Activated effector memory CD4-positive, alpha-beta T cell treated with Interleukin-2 at 50 U/mL for 16 hours (primary cell): Measurements from ENCODE around the gene LRFN4.
"Not testable (repeated sequence)": the region's sequence is repeated elsewhere in the genome, so short reads cannot be mapped to it uniquely, and the experiment has no call there.

Experiments used
- DNase-seq: peaks from one replicate; pipeline ENCODE4 v3.0.0-alpha.2; 2020

LRFN4 gene

GRCh38 chr11:66856496-66857233 lies at the start of gene LRFN4:
LRFN4 (plus strand) TSS chr11:66857064; CDS start chr11:66857745, 681 bp downstream.
- DNase-seq, result no peak

GRCh38 chr11:66809592-66809991 lies 47.3 kb upstream of the LRFN4 start:
- no peak for DNase-seq

GRCh38 chr11:66810576-66811185 lies 46.2 kb upstream of the LRFN4 start:
- no peak for DNase-seq

- DNase-seq, result no peak
Measured at GRCh38 chr11:66814678-66815077, 42.2 kb upstream of the LRFN4 start.

GRCh38 chr11:66815646-66816045 lies 41.2 kb upstream of the LRFN4 start:
- no peak for DNase-seq

GRCh38 chr11:66818231-66818955 lies 38.5 kb upstream of the LRFN4 start:
- no peak for DNase-seq

GRCh38 chr11:66820381-66820780 lies 36.5 kb upstream of the LRFN4 start:
- DNase-seq, result no peak

GRCh38 chr11:66820901-66821300 lies 36.0 kb upstream of the LRFN4 start:
- no peak for DNase-seq

GRCh38 chr11:66823700-66824099 lies 33.2 kb upstream of the LRFN4 start:
- DNase-seq, result no peak

- not testable (repeated sequence) for DNase-seq
Measured at GRCh38 chr11:66824573-66824972, 32.3 kb upstream of the LRFN4 start.

GRCh38 chr11:66834539-66834845 lies 22.4 kb upstream of the LRFN4 start:
- no peak for DNase-seq

- DNase-seq, result no peak
Measured at GRCh38 chr11:66834943-66835342, 21.9 kb upstream of the LRFN4 start.

- no peak for DNase-seq
Measured at GRCh38 chr11:66835768-66836405, 21.0 kb upstream of the LRFN4 start.

GRCh38 chr11:66840317-66841091 lies 16.4 kb upstream of the LRFN4 start:
- no peak for DNase-seq

- no peak for DNase-seq
Measured at GRCh38 chr11:66841861-66842260, 15.0 kb upstream of the LRFN4 start.

- no peak for DNase-seq
Measured at GRCh38 chr11:66842501-66842895, 14.4 kb upstream of the LRFN4 start.

GRCh38 chr11:66842896-66843775 lies 13.7 kb upstream of the LRFN4 start, which contains the start of gene RCE1:
RCE1 (plus strand) TSS chr11:66843441; CDS start chr11:66843456, 15 bp downstream.
- peak; percentile 89 for DNase-seq

- no peak for DNase-seq
Measured at GRCh38 chr11:66843776-66844495, 12.9 kb upstream of the LRFN4 start.

- DNase-seq, result no peak
Measured at GRCh38 chr11:66844496-66845142, 12.2 kb upstream of the LRFN4 start.

- DNase-seq, result no peak
Measured at GRCh38 chr11:66845143-66845875, 11.6 kb upstream of the LRFN4 start.
